HCT116 (cell line): ENCODE results near the gene HYOU1. TPM values are rescaled to one million over a fixed set of nuclear protein-coding genes. Genes with fewer than 3 reads are reported as not detected.

Experiments used
- ATAC-seq: fragments of 200-7000 bp; cut with Tn5 transposase; 2 replicates; pipeline ENCODE4 v1.9.1; 2020; ENCODE audit warnings: mild to moderate bottlenecking, moderate library complexity
- BruUV-seq: library from RNA; stranded (reverse); fragments of 400-500 nt; replicated peaks from 2 replicates; lab custom pipeline; 2021; lab: Mats Ljungman, UMichigan
- CTCF ChIA-PET: fragments of 300-600 bp; sonication (Branson Sonifier 250); formaldehyde crosslinking; loops from one replicate; lab custom pipeline; 2021; ENCODE audit warnings: antibody characterized with exemption; lab: Charles Lee
- POLR2A ChIA-PET: fragments of 300-600, 350-600 bp; sonication (Branson Sonifier 250); formaldehyde crosslinking; loops from one replicate; lab custom pipeline; 2021; ENCODE audit warnings: antibody characterized with exemption; lab: Charles Lee
- RAD21 ChIA-PET, 2 experiments: fragments of 300-600 bp; sonication (Branson Sonifier 250); formaldehyde crosslinking; loops; one replicate each; lab custom pipeline; 2023; ENCODE audit warnings: low total read pairs in 2 of 2; ENCODE audit not compliant: uncharacterized antibody in 2 of 2, unreplicated experiment in 2 of 2, low non-redundant PET in 1 of 2; lab: Charles Lee
- DNase-seq: peaks from one replicate; pipeline ENCODE4 v3.0.0-alpha.2; 2010; ENCODE audit warnings: low read depth, low spot score
- H2AFZ ChIP-seq: fragments of 200-600 bp; shearing (Covaris generic), sonication (generic); 2 replicates; pipeline ENCODE4 v1.6.1; 2017; ENCODE audit warnings: low read depth, mixed run types, mixed read lengths, antibody characterized with exemption, low read length; ENCODE audit not compliant: poor library complexity, severe bottlenecking
- H3K27ac ChIP-seq: 2 replicates; pipeline ENCODE4 v1.5.1; 2012; ENCODE audit warnings: low read depth, low read length
- H3K27me3 ChIP-seq: fragments of 200-600 bp; sonication (generic); 2 replicates; pipeline ENCODE4 v1.6.1; 2016; ENCODE audit warnings: mixed run types, low read length, mixed read lengths; ENCODE audit not compliant: insufficient read depth
- H3K36me3 ChIP-seq, 2 experiments: fragments of 200-500 bp in 1 of 2; fragments of 200-600 bp in 1 of 2; sonication (Bioruptor generic) in 1 of 2; sonication (generic) in 1 of 2; 2 replicates each; pipeline versions ENCODE4 v1.5.1 to v1.6.1; 2014 to 2016; ENCODE audit warnings: low read length in 2 of 2, inconsistent platforms in 1 of 2, mixed read lengths in 1 of 2, mixed run types in 1 of 2; ENCODE audit not compliant: insufficient read depth in 2 of 2, control insufficient read depth in 1 of 2
- H3K4me1 ChIP-seq, 2 experiments: fragments of 200-600 bp in 1 of 2; sonication (generic) in 1 of 2; 2 replicates each; pipeline versions ENCODE4 v1.5.1 to v1.6.1; 2012 to 2017; ENCODE audit warnings: low read length in 2 of 2, inconsistent platforms in 1 of 2, mild to moderate bottlenecking in 1 of 2, mixed read lengths in 1 of 2, mixed run types in 1 of 2, moderate library complexity in 1 of 2; ENCODE audit not compliant: insufficient read depth in 2 of 2, control insufficient read depth in 1 of 2
- H3K4me2 ChIP-seq: fragments of 200-600 bp; sonication (generic); 2 replicates; pipeline ENCODE4 v1.6.1; 2017; ENCODE audit warnings: mixed run types, low read length, mixed read lengths
- H3K4me3 ChIP-seq, 2 experiments: fragments of 200-600 bp in 1 of 2; sonication (generic) in 1 of 2; replicated peaks in 1 of 2; 2 replicates each; pipeline ENCODE4 v1.5.1; 2011 to 2016; ENCODE audit warnings: low read length in 2 of 2, control low read depth in 1 of 2, low read depth in 1 of 2, mild to moderate bottlenecking in 1 of 2, mixed read lengths in 1 of 2, mixed run types in 1 of 2
- H3K79me2 ChIP-seq: fragments of 200-600 bp; sonication (generic); 2 replicates; pipeline ENCODE4 v1.6.1; 2017; ENCODE audit warnings: mild to moderate bottlenecking, mixed run types, low read length, moderate library complexity, mixed read lengths; ENCODE audit not compliant: insufficient read depth
- H3K9ac ChIP-seq: fragments of 200-600 bp; sonication (generic); 2 replicates; pipeline ENCODE4 v1.6.1; 2016; ENCODE audit warnings: low read length, mixed read lengths
- H3K9me2 ChIP-seq: fragments of 200-600 bp; sonication (generic), shearing (Covaris generic); 2 replicates; pipeline ENCODE4 v1.6.1; 2017; ENCODE audit warnings: mixed run types, mild to moderate bottlenecking, moderate library complexity; ENCODE audit not compliant: insufficient read depth
- H3K9me3 ChIP-seq, 2 experiments: fragments of 200-500 bp in 1 of 2; fragments of 200-600 bp in 1 of 2; sonication (Bioruptor generic) in 1 of 2; sonication (generic) in 1 of 2; 2 replicates each; pipeline ENCODE4 v1.6.1; 2014 to 2017; ENCODE audit warnings: low read length in 2 of 2, mixed read lengths in 2 of 2, inconsistent platforms in 1 of 2, low read depth in 1 of 2, mild to moderate bottlenecking in 1 of 2, mixed run types in 1 of 2, moderate library complexity in 1 of 2; ENCODE audit not compliant: control insufficient read depth in 1 of 2, insufficient read depth in 1 of 2
- H4K20me1 ChIP-seq: fragments of 200-600 bp; sonication (generic), shearing (Covaris generic); 2 replicates; pipeline ENCODE4 v1.6.1; 2017; ENCODE audit warnings: mixed run types, mild to moderate bottlenecking, moderate library complexity; ENCODE audit not compliant: insufficient read depth
- CEBPB ChIP-seq: IDR thresholded peaks from 2 replicates; pipeline ENCODE4 v1.6.1; 2012; ENCODE audit warnings: low read depth
- EGR1 ChIP-seq: IDR thresholded peaks from 2 replicates; pipeline ENCODE4 v1.6.1; 2012; ENCODE audit warnings: low read depth
- EZH2phosphoT487 ChIP-seq: fragments of 200-600 bp; IDR thresholded peaks from 2 replicates; pipeline ENCODE4 v1.6.1; 2018; ENCODE audit warnings: antibody characterized with exemption, borderline replicate concordance
- FOSL1 ChIP-seq: IDR thresholded peaks from 2 replicates; pipeline ENCODE4 v1.6.1; 2012; ENCODE audit warnings: low read depth
- JUND ChIP-seq: IDR thresholded peaks from 2 replicates; pipeline ENCODE4 v1.6.1; 2012
- RAD21 ChIP-seq: IDR thresholded peaks from 2 replicates; pipeline ENCODE4 v1.6.1; 2012; ENCODE audit warnings: low read depth, mild to moderate bottlenecking
- SIN3A ChIP-seq: IDR thresholded peaks from 2 replicates; pipeline ENCODE4 v1.6.1; 2012; ENCODE audit warnings: low read depth
- SP1 ChIP-seq: IDR thresholded peaks from 2 replicates; pipeline ENCODE4 v1.6.1; 2012; ENCODE audit warnings: low read depth
- TCF7L2 ChIP-seq: IDR thresholded peaks from 2 replicates; pipeline ENCODE4 v1.7.0; 2011; ENCODE audit warnings: borderline replicate concordance, inconsistent platforms; ENCODE audit not compliant: insufficient read depth, insufficient read length; ENCODE audit errors: extremely low read depth
- YY1 ChIP-seq: IDR thresholded peaks from 2 replicates; pipeline ENCODE4 v1.6.1; 2011; ENCODE audit warnings: low read length, low read depth, moderate library complexity, mild to moderate bottlenecking; ENCODE audit not compliant: insufficient replicate concordance; ENCODE audit errors: extremely low read depth
- ZFX ChIP-seq: fragments of 450-650 bp; IDR thresholded peaks from 2 replicates; pipeline ENCODE4 v1.6.1; 2017
- intact Hi-C: fragments of 100-400 bp; cut with micrococcal nuclease; formaldehyde crosslinking; loops from 2 replicates; pipeline ENCODE4 v1.10.0; 2022
- total RNA-seq: library from RNA; stranded (reverse); gene quantifications from one replicate; pipeline ENCODE4 v1.2.1, GENCODE V29; 2021; ENCODE audit not compliant: unreplicated experiment
- TF ChIP-seq, protein P1 (sequence below): IDR thresholded peaks from 2 replicates; pipeline ENCODE4 v1.6.1; 2012

HYOU1 gene
- total RNA-seq, 1 experiment from 2014 or later = 181 TPM

DNA sequence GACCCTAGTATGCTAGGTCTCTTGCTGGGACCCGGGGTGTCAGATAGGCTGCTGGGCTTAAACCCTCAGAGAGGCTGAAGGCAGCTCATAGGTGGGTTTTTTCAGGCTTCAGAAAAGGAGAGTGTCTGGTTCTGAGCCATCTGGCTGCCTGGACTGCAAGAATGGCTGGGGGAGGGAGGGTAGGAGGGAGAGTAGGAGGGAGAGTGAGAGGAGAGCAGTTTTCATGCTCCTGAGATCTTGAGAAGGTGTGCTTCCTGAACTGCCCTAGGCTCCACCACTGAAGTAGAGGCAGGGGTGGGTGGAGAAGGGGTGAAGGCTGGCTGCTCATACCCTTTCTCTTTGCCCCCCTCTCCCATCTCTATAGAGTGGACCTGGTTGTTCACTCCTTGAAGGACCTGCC lies 32.3 kb upstream of the HYOU1 start:
- no peak overlapping the region for H3K4me3 ChIP-seq
- no peaks in the 10 kb centered on the region for H3K27me3 ChIP-seq
- no peak overlapping the region for H3K9ac ChIP-seq
- ChIA-PET POLR2A (no interaction called here), CTCF (no interaction called here)
- H3K27ac ChIP-seq = no peak overlapping the region
- peaks cover 11% of the 10 kb centered on the region; the same call in 1 of the 2 replicates for H4K20me1 ChIP-seq
- peaks cover 4 to 20% of the 10 kb centered on the region in 2 experiments; a peak in 2 of 4 replicates for H3K36me3 ChIP-seq
- no peak overlapping the region for H3K4me2 ChIP-seq
- intact Hi-C loops = no loop called here
- H3K79me2 ChIP-seq = peaks cover 43% of the 10 kb centered on the region
- DNase-seq = no peak
- no peaks in the 10 kb centered on the region for H3K9me2 ChIP-seq
- TF ChIP-seq ZFX (no peak), JUND (no peak), EZH2phosphoT487 (no peak), FOSL1 (no peak), YY1 (no peak), SP1 (no peak), EGR1 (no peak), CEBPB (no peak), SIN3A (no peak), TCF7L2 (no peak), RAD21 (no peak)
- TF ChIP-seq, protein P1, sequence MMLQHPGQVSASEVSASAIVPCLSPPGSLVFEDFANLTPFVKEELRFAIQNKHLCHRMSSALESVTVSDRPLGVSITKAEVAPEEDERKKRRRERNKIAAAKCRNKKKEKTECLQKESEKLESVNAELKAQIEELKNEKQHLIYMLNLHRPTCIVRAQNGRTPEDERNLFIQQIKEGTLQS = no peak
- TF ChIP-seq, all 23 proteins: peak for 0
- RAD21 ChIA-PET = no interaction called here
- BruUV-seq = no TSS peak
- ATAC-seq = no peak
- Histone ChIP-seq H3K4me1 (peaks cover 29 to 43% of the 10 kb centered on the region in 2 experiments), H2AFZ (no peak overlapping the region), H3K9me3 (no peaks in the 10 kb centered on the region)

DNA sequence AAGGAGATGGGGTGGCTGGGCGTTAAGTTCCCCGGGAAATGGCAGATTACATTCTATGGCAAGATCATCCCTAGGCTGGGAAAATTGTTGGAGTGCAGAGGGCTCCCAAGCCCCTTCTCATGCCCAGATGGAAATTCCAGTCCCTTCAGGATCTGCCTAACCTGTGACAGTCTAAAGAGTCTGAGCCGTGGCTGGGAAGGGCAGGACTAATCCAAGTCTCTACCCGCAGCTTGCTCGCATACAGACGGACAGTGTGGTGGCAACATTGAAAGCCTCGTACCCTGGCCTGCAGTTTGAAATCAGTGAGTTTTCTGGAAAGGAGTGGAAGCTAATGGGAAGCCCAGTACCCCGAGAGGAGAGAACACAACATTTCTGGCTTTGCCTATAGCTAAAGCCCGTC lies 31.4 kb upstream of the HYOU1 start:
- Histone ChIP-seq H3K4me1 (peaks cover 29 to 46% of the 10 kb centered on the region in 2 experiments), H3K79me2 (peaks cover 34% of the 10 kb centered on the region), H4K20me1 (peaks cover 2% of the 10 kb centered on the region; the same call in 1 of the 2 replicates), H3K9ac (no peak overlapping the region), H3K9me2 (no peaks in the 10 kb centered on the region)
- no peak for ATAC-seq
- POLR2A ChIA-PET = no interaction called here
- intact Hi-C loops = no loop called here
- CTCF ChIA-PET = no interaction called here
- RAD21 ChIA-PET = interaction anchor here in 1 of 2 experiments (0.6 kb wide), 1 partner anchor 214 kb away, joined by 3 read pairs; no protein-coding TSS in a partner anchor
- no peak for TF ChIP-seq TCF7L2
- TF ChIP-seq, all 23 proteins: peak for 0
- Histone ChIP-seq H3K36me3 (peaks cover 4 to 11% of the 10 kb centered on the region in 2 experiments; a peak in 2 of 4 replicates), H3K27me3 (no peaks in the 10 kb centered on the region), H3K27ac (no peak overlapping the region), H3K9me3 (no peaks in the 10 kb centered on the region), H3K4me3 (no peak overlapping the region), H3K4me2 (no peak overlapping the region), H2AFZ (no peak overlapping the region)
- BruUV-seq = no TSS peak
- no peak for DNase-seq
